Peyer's patch (tissue), 4 donors: ENCODE measurements around the gene ASB1. TPM values are rescaled to one million over a fixed set of nuclear protein-coding genes. Genes with fewer than 3 reads are reported as not detected.

ENCODE experiments used
- DNase-seq, 3 donors: peaks; one replicate each; pipeline ENCODE4 v3.0.0-alpha.2; 2017 to 2019
- H3K27ac ChIP-seq, 4 donors: fragments of 200-600 bp; sonication (generic); one replicate each; pipeline ENCODE4 v1.5.1; 2016 to 2019
- H3K27me3 ChIP-seq, 2 donors: fragments of 200-600 bp; sonication (generic); one replicate each; pipeline ENCODE4 v1.5.1; 2019
- H3K36me3 ChIP-seq, 3 donors: fragments of 200-600 bp; sonication (generic); one replicate each; pipeline ENCODE4 v1.5.1; 2016 to 2019
- H3K4me1 ChIP-seq, 4 donors: fragments of 200-600 bp; sonication (generic); one replicate each; pipeline ENCODE4 v1.5.1; 2016 to 2019
- H3K4me3 ChIP-seq, 4 donors: fragments of 200-600 bp; sonication (generic); 1 replicate in 3 of 4; 2 replicates in 1 of 4; pipeline ENCODE4 v1.5.1; 2016 to 2019; ENCODE audit warnings: mild to moderate bottlenecking in 1 of 4
- H3K9me3 ChIP-seq, 4 donors: fragments of 200-600 bp; sonication (generic); one replicate each; pipeline ENCODE4 v1.5.1; 2016 to 2019; ENCODE audit warnings: mild to moderate bottlenecking in 1 of 4
- CTCF ChIP-seq, 6 experiments: fragments of 450-650 bp in 4 of 6; fragments of 200-600 bp in 2 of 6; sonication (generic) in 1 of 6; IDR thresholded peaks; one replicate each; pipeline ENCODE4 v1.5.1; 2017 to 2019; ENCODE audit warnings: antibody characterized with exemption in 6 of 6, mild to moderate bottlenecking in 3 of 6, moderate library complexity in 1 of 6
- POLR2A ChIP-seq, 2 donors: fragments of 450-650 bp; IDR thresholded peaks; one replicate each; pipeline ENCODE4 v1.5.1; 2017; ENCODE audit warnings: antibody characterized with exemption in 2 of 2, mild to moderate bottlenecking in 2 of 2, moderate library complexity in 2 of 2
- total RNA-seq, 4 donors: library from RNA; depleted of rRNA; stranded (reverse); fragments of >200 nt; gene quantifications; one replicate each; pipeline ENCODE4 v1.1.0, GENCODE V29; 2016

ASB1 gene
- total RNA-seq, 4 donors from 2014 or later, result 17.5 to 62.7 (median 24.9) TPM

- Histone ChIP-seq H3K27ac (no peak overlapping the region), H3K36me3 (peaks cover 0 to 20% (median 0%) of the 10 kb centered on the region in 3 donors), H3K27me3 (no peaks in the 10 kb centered on the region), H3K9me3 (no peaks in the 10 kb centered on the region), H3K4me1 (no peaks in the 10 kb centered on the region), H3K4me3 (no peak overlapping the region)
- no peak for DNase-seq
- no peak for TF ChIP-seq CTCF (IDR thresholded peaks at IDR 0.05)
Observed at GRCh38 chr2:238453842-238454241, 27.1 kb downstream of the ASB1 start.

- H3K27ac ChIP-seq, result no peak overlapping the region
- no peak overlapping the region for H3K4me3 ChIP-seq
- DNase-seq, result no peak
- peaks cover 0 to 4% (median 0%) of the 10 kb centered on the region in 3 donors for H3K36me3 ChIP-seq
- no peaks in the 10 kb centered on the region for H3K4me1 ChIP-seq
- TF ChIP-seq POLR2A (IDR thresholded peaks at IDR 0.05), result no peak
- no peak for TF ChIP-seq CTCF (IDR thresholded peaks at IDR 0.05)
- H3K27me3 ChIP-seq, result no peaks in the 10 kb centered on the region
- no peaks in the 10 kb centered on the region for H3K9me3 ChIP-seq
Observed at GRCh38 chr2:238456449-238456848, 29.7 kb downstream of the ASB1 start.

- no peak for TF ChIP-seq POLR2A (IDR thresholded peaks at IDR 0.05)
- TF ChIP-seq CTCF (IDR thresholded peaks at IDR 0.05), result no peak
- H3K4me3 ChIP-seq, result no peak overlapping the region
- no peaks in the 10 kb centered on the region for H3K4me1 ChIP-seq
- H3K27me3 ChIP-seq, result no peaks in the 10 kb centered on the region
- no peak for DNase-seq
- no peak overlapping the region for H3K27ac ChIP-seq
- peaks cover 0 to 4% (median 0%) of the 10 kb centered on the region in 3 donors for H3K36me3 ChIP-seq
- no peaks in the 10 kb centered on the region for H3K9me3 ChIP-seq
Observed at GRCh38 chr2:238456970-238457926, 30.5 kb downstream of the ASB1 start.

- no peak for DNase-seq
- Histone ChIP-seq H3K4me3 (no peak overlapping the region), H3K4me1 (no peaks in the 10 kb centered on the region), H3K9me3 (no peaks in the 10 kb centered on the region), H3K27ac (no peak overlapping the region), H3K36me3 (no peaks in the 10 kb centered on the region), H3K27me3 (no peaks in the 10 kb centered on the region)
- no peak for TF ChIP-seq POLR2A (IDR thresholded peaks at IDR 0.05)
- no peak for TF ChIP-seq CTCF (IDR thresholded peaks at IDR 0.05)
Observed at GRCh38 chr2:238457927-238458324, 31.2 kb downstream of the ASB1 start.

GRCh38 chr2:238458651-238459050, 31.9 kb downstream of the ASB1 start:
- Histone ChIP-seq H3K27me3 (no peaks in the 10 kb centered on the region), H3K36me3 (no peaks in the 10 kb centered on the region), H3K4me1 (no peaks in the 10 kb centered on the region), H3K4me3 (no peak overlapping the region), H3K9me3 (no peaks in the 10 kb centered on the region), H3K27ac (no peak overlapping the region)
- DNase-seq, result no peak
- TF ChIP-seq CTCF (IDR thresholded peaks at IDR 0.05), result no peak
- no peak for TF ChIP-seq POLR2A (IDR thresholded peaks at IDR 0.05)
